Gastrocnemius medialis (tissue), 4 donors: ENCODE measurements around the gene CIBAR2.

Experiments used
- CTCF ChIP-seq, 5 experiments: fragments of 450-650 bp in 3 of 5; fragments of 200-600 bp in 2 of 5; sonication (generic) in 2 of 5; IDR thresholded peaks in 4 of 5; conservative IDR thresholded peaks in 1 of 5; 1 replicate in 4 of 5; 2 replicates in 1 of 5; pipeline ENCODE4 v1.5.1; 2016 to 2019; ENCODE audit warnings: antibody characterized with exemption in 5 of 5, mild to moderate bottlenecking in 3 of 5, moderate library complexity in 3 of 5
- POLR2A ChIP-seq, 2 donors: fragments of 450-650 bp; IDR thresholded peaks; one replicate each; pipeline ENCODE4 v1.6.1; 2017; ENCODE audit warnings: antibody characterized with exemption in 2 of 2, mild to moderate bottlenecking in 2 of 2, moderate library complexity in 2 of 2

DNA sequence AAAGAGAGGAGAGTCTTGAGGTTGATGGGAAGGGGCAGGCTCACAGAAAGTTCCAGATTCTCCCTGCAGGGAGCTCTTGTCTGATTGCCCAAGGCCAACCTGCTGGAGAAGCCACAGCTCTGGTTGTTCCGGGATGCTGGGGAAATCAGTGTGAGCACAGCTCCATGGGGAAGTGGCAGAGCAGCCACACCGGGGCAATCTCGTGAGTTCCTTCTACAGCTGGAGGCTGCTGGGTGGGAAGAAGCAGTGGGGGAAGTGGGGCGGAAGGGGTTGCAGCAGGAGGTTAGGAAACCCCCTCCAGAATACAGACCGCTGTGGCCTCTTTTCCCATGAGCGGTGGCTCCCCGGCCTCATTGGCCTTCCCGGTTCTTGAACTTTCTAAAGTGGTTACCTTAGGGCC lies 50.7 kb downstream of the CIBAR2 start:
- TF ChIP-seq CTCF (IDR thresholded peaks at IDR 0.05 in 4 of 5, conservative IDR thresholded peaks at IDR 0.05 in 1 of 5) (no peak), POLR2A (IDR thresholded peaks at IDR 0.05) (no peak)
